HG02981 (cell line): Measurements from ENCODE around the gene CAMK1.

Experiments
- ATAC-seq: cut with Tn5 transposase; IDR thresholded peaks from one replicate; pipeline ENCODE4 v1.9.1; 2021; ENCODE audit warnings: mild to moderate bottlenecking, moderate library complexity; ENCODE audit not compliant: unreplicated experiment

The CAMK1 gene

GRCh38 chr3:9769426-9770275 lies at the start of gene CAMK1:
Gene CAMK1, minus strand, starts transcription at chr3:9769947. Its CDS starts 2,198 bp downstream, at chr3:9767749.
- no peak for ATAC-seq

GRCh38 chr3:9818666-9819335 lies 49.1 kb upstream of the CAMK1 start:
- no peak for ATAC-seq

GRCh38 chr3:9817436-9817835 lies 47.7 kb upstream of the CAMK1 start:
- ATAC-seq: no peak

GRCh38 chr3:9815986-9816385 lies 46.2 kb upstream of the CAMK1 start:
- ATAC-seq: no peak

GRCh38 chr3:9812870-9813483 lies 43.2 kb upstream of the CAMK1 start:
- no peak for ATAC-seq

- ATAC-seq: no peak
These were observed 41.1 kb upstream of the CAMK1 start for GRCh38 chr3:9810846-9811245.

GRCh38 chr3:9810433-9810770 lies 40.7 kb upstream of the CAMK1 start:
- ATAC-seq: no peak

GRCh38 chr3:9809615-9810432 lies 40.1 kb upstream of the CAMK1 start, which contains the start of gene TTLL3:
Gene TTLL3, plus strand, starts transcription at chr3:9810262. Its CDS starts 400 bp downstream, at chr3:9810662.
- peak; percentile 48 for ATAC-seq

GRCh38 chr3:9809239-9809614 lies 39.5 kb upstream of the CAMK1 start:
- ATAC-seq: no peak

GRCh38 chr3:9808345-9809037 lies 38.7 kb upstream of the CAMK1 start:
- ATAC-seq: peak; percentile 67

GRCh38 chr3:9807981-9808344 lies 38.2 kb upstream of the CAMK1 start:
- no peak for ATAC-seq

GRCh38 chr3:9806688-9807589 lies 37.2 kb upstream of the CAMK1 start:
- no peak for ATAC-seq

- ATAC-seq: no peak
These were observed 36.4 kb upstream of the CAMK1 start for GRCh38 chr3:9806137-9806536.

- ATAC-seq: no peak
These were observed 35.2 kb upstream of the CAMK1 start for GRCh38 chr3:9804996-9805395.

GRCh38 chr3:9803494-9803893 lies 33.7 kb upstream of the CAMK1 start:
- no peak for ATAC-seq

- no peak for ATAC-seq
These were observed 30.8 kb upstream of the CAMK1 start for GRCh38 chr3:9800529-9800928.

GRCh38 chr3:9797196-9797945 lies 27.6 kb upstream of the CAMK1 start:
- ATAC-seq: no peak

- no peak for ATAC-seq
These were observed 25.5 kb upstream of the CAMK1 start for GRCh38 chr3:9795207-9795606.

GRCh38 chr3:9794400-9794799 lies 24.7 kb upstream of the CAMK1 start:
- ATAC-seq: no peak
